HG03159 (cell line): Measurements from ENCODE around the gene CNDP2.

Experiments used
- ATAC-seq: cut with Tn5 transposase; IDR thresholded peaks from one replicate; pipeline ENCODE4 v1.9.1; 2021; ENCODE audit warnings: mild to moderate bottlenecking, moderate library complexity; ENCODE audit not compliant: unreplicated experiment

The CNDP2 gene

GRCh38 chr18:74495581-74496507 is at the start of gene CNDP2:
Gene CNDP2, plus strand, starts transcription at chr18:74496363. Its CDS starts 3,611 bp downstream, at chr18:74499974.
- ATAC-seq = peak; percentile 74

GRCh38 chr18:74446631-74447403 is 49.3 kb upstream of the CNDP2 start:
- ATAC-seq = no peak

- no peak for ATAC-seq
Measured at GRCh38 chr18:74447404-74448152, 48.6 kb upstream of the CNDP2 start.

DNA sequence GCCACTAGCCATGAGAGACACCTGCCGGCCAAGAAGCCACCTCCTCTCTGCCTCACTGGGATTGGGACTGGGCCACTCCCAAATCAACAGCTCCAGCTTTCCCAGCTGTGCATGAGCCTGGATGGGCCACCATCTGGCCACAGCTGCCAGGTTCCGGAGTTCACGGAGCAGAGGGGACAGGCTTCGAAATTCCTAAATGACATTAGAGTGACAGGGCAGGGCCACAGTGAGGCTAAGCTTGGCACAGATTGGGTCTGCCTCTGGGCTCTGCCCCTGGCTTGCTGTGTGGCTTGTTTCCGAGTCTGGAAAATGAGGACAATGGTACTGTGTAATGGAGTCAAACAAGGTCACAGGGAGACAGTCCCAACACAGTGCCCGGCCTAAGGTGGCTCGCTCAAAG is 45.5 kb upstream of the CNDP2 start:
- ATAC-seq = no peak

- no peak for ATAC-seq
Measured at GRCh38 chr18:74451148-74451547, 45.0 kb upstream of the CNDP2 start.

- ATAC-seq = no peak
Measured at GRCh38 chr18:74453016-74453566, 43.1 kb upstream of the CNDP2 start.

DNA sequence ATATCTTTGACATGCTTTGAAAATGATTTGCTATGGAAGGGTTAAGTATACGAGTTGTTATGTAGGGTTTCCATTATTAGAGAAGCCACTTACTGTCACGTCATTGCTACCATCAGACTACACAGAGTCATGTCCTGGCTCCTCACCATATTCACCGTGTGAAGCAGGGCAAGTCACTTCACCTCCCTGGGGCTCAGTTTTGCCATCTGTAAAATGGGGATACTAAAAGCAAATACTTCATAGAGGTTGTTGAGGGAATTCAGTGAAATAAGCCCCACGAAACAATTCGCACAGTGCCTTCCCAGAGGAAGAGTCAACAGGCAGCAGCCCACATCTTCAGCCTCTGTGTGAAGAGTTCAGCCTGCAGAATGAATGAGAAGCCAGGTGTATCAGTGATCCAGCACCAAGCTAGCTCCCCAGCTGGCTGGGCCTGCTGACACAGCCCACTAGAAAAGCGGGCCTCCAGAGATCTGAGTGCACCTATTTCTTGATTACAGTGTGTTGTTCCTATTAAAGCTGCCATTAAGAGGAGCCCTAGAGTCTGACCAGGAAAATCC is 42.4 kb upstream of the CNDP2 start:
- no peak for ATAC-seq

GRCh38 chr18:74454279-74454751 is 41.8 kb upstream of the CNDP2 start:
- ATAC-seq = no peak

GRCh38 chr18:74455386-74455785 is 40.8 kb upstream of the CNDP2 start:
- no peak for ATAC-seq

- no peak for ATAC-seq
Measured at GRCh38 chr18:74456017-74456348, 40.2 kb upstream of the CNDP2 start.

GRCh38 chr18:74456349-74457042 is 39.7 kb upstream of the CNDP2 start:
- no peak for ATAC-seq

DNA sequence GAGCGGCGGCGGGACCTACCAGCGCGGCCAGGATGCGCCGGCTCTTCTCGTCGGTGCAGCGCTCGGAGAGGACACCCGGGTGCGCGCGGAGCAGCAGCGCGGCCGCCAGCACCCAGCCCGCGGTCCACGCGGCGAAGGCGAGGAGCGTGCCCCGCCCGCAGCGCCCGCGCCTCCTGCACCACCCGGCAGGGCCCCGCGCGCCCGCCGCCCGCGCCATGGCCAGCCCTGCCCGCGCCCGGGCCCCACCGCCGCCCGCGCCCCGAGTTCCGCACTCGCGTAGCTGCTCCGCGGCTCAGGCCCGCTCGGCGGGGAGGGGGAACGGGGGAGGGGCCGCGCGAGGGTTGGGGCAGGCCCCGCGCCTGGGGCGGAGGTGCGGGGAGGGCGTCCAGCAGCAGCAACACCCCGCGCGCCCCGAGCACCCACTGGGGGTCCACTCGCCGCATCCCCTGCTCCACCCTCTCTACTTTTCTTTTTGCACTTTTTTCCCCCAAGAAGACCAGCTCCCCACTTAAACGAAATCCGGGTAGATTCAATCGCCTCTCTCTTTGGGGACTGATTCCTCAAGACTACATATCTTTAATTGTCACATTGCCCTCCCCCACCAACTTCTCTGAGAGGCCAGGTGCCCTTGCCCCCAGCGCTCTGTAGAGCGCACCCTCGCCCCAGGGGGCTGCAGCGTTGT is 39.0 kb upstream of the CNDP2 start, which contains the start of gene DIPK1C:
Gene DIPK1C, minus strand, starts transcription at position 266 of the 682 bp plus-strand sequence. Its CDS starts 49 bp downstream, at position 217.
- ATAC-seq = no peak

DNA sequence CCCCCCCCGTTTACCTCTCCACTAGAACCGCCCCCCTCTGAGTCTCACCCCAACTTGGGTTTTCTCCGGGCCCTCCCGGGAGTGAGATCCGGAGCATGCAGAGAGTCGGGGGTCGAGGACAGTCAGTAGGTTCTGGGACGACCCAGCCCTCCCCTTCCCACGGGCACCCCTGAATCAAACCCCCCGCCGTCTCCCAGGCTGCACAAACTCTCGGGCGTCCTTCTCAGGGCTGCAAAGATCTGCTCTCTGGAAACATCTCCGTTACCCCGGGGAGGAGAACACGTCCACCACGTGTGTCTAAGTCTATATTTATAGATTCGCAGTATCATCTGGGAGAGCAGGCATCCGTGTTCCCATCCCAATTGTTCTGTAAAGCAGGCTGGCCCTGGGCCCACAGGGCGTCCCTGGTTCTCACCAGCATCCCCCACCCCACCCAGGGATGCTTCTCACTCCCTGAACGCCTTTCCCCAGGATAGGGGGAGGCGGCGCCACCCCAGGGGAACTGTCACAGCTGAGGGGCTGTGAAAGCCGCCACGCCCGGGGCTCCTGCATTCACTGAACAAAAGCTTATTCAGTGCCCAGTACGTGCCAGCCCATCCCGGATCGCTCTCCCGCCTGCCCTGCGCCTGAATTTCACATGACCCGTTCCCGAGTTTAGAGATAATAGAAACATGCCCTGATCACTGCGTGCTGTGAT is 38.3 kb upstream of the CNDP2 start:
- ATAC-seq = no peak

GRCh38 chr18:74459889-74460288 is 36.3 kb upstream of the CNDP2 start:
- ATAC-seq = no peak

GRCh38 chr18:74460825-74461224 is 35.3 kb upstream of the CNDP2 start:
- ATAC-seq = no peak

GRCh38 chr18:74463254-74463653 is 32.9 kb upstream of the CNDP2 start:
- no peak for ATAC-seq

- ATAC-seq = no peak
Measured at GRCh38 chr18:74463983-74464382, 32.2 kb upstream of the CNDP2 start.

DNA sequence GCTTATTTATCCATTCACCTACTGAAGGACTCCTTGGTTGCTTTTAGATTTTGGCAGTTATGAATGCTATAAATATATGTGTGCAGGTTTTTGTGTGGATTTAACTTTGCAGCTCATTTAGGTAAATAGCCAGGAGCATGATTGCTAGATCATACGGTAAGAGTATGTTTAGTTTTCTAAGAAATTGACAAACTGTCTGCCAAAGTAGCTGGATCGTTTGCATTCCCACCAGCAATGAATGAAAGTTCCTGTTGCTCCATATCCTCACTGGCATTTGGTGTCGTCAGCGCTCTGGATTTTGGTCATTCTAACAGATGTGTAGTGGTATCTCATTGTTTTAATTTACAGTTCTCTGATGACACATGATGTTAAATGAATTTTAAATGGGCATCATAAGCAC is 30.4 kb upstream of the CNDP2 start:
- ATAC-seq = no peak
